ENCODE results near the gene RALGPS1. TPM values are rescaled to one million over a fixed set of nuclear protein-coding genes. Genes with fewer than 3 reads are reported as not detected.

Gene RALGPS1
- total RNA-seq, 1 experiment from 2014 or later = 18.6 TPM

GRCh38 chr9:127053960-127054359, 139.4 kb downstream of the RALGPS1 start:
- no peaks in the 10 kb centered on the region for H3K79me2 ChIP-seq (ENCODE audit: insufficient read depth, low read length)
- no peaks in the 10 kb centered on the region for H3K9me3 Mint-ChIP-seq
- H3K56ac ChIP-seq (ENCODE audit: insufficient read length, low read depth, low read length) = no peak overlapping the region
- H3K9me3 ChIP-seq (ENCODE audit: control insufficient read depth, low read depth, low read length) = no peaks in the 10 kb centered on the region
- no peak overlapping the region; a peak in 1 of 7 replicates for H3K27ac Mint-ChIP-seq
- H3K4me2 ChIP-seq (ENCODE audit: insufficient read depth, insufficient read length, low read length) = no peak overlapping the region
- no peak overlapping the region for H3K4me3 Mint-ChIP-seq
- H3K4me1 ChIP-seq (ENCODE audit: insufficient read depth, low read length) = 0 out of 2 replicates have a peak, but pooled peaks cover 3% of the 10 kb centered on the region
- no peak overlapping the region for H2BK20ac ChIP-seq (ENCODE audit: low read depth, low read length, poor library complexity, severe bottlenecking)
- no peaks in the 10 kb centered on the region for H3K79me1 ChIP-seq (ENCODE audit: insufficient read depth, low read depth, low read length, poor library complexity, severe bottlenecking)
- no peak overlapping the region for H3T11ph ChIP-seq (ENCODE audit: low read length)
- H4K8ac ChIP-seq (replicated peaks; ENCODE audit: insufficient read length, low read depth, low read length) = no peak overlapping the region
- TF ChIP-seq CTCF (conservative IDR thresholded peaks at IDR 0.05) = no peak
- no peak overlapping the region for H4K91ac ChIP-seq (ENCODE audit: insufficient read length, low read depth, low read length)
- no peak overlapping the region for H3K18ac ChIP-seq (ENCODE audit: insufficient read length, low read depth, low read length)
- H3K36me3 Mint-ChIP-seq (ENCODE audit: insufficient read depth in 1 of 3, low read depth in 3 of 3) = 0 out of 7 replicates have a peak, but pooled peaks cover 0 to 5% (median 0%) of the 10 kb centered on the region in 3 experiments
- DNase-seq = no peak
- H3K27me3 Mint-ChIP-seq (ENCODE audit: low read depth) = no peaks in the 10 kb centered on the region
- no peak overlapping the region for H2BK15ac ChIP-seq (ENCODE audit: low read depth, low read length)
- H3K9ac ChIP-seq (ENCODE audit: extremely low read depth, insufficient read length, low read length) = no peak overlapping the region
- H2BK5ac ChIP-seq (ENCODE audit: insufficient read length, low read length) = no peak overlapping the region
- H3K27me3 ChIP-seq (ENCODE audit: insufficient read depth, low read length) = no peaks in the 10 kb centered on the region
- no peak overlapping the region for H2BK120ac ChIP-seq (ENCODE audit: low read depth, low read length, poor library complexity, severe bottlenecking)
- peaks cover 9% of the 10 kb centered on the region in 2 experiments for H3K4me1 Mint-ChIP-seq
- no peak overlapping the region for H2AFZ ChIP-seq (ENCODE audit: low read length)
- H3K23me2 ChIP-seq (ENCODE audit: insufficient read length, low read depth, low read length, poor library complexity, severe bottlenecking) = no peaks in the 10 kb centered on the region
- H2AK5ac ChIP-seq (ENCODE audit: insufficient read length, low read length) = no peak overlapping the region
- H2BK12ac ChIP-seq (ENCODE audit: insufficient read length, low read depth, low read length) = no peak overlapping the region
- H4K5ac ChIP-seq (ENCODE audit: insufficient read length, low read depth, low read length) = no peak overlapping the region
- no peak overlapping the region for H3K27ac ChIP-seq (ENCODE audit: insufficient read length, low read depth, low read length)
- no peak overlapping the region for H3K23ac ChIP-seq (ENCODE audit: insufficient read length, low read depth, low read length)
- no peaks in the 10 kb centered on the region for H4K20me1 ChIP-seq (ENCODE audit: control insufficient read depth, insufficient read depth, insufficient read length)
- no peak overlapping the region for H3K14ac ChIP-seq (ENCODE audit: insufficient read depth, low read length)
- H3K4ac ChIP-seq (ENCODE audit: low read depth, low read length) = no peak overlapping the region
- WGBS (ENCODE audit: extremely low coverage, insufficient read length, low lambda C conversion rate) = no CpG with 5 or more reads among the region's 5 CpGs

Measured in H9 (cell line).